HCT116 (cell line): ENCODE results near the gene HBE1. TPM values are rescaled to one million over a fixed set of nuclear protein-coding genes. Genes with fewer than 3 reads are reported as not detected.

Experiments
- ATAC-seq: fragments of 200-7000 bp; cut with Tn5 transposase; 2 replicates; pipeline ENCODE4 v1.9.1; 2020; ENCODE audit warnings: mild to moderate bottlenecking, moderate library complexity
- BruUV-seq: library from RNA; stranded (reverse); fragments of 400-500 nt; replicated peaks from 2 replicates; lab custom pipeline; 2021; lab: Mats Ljungman, UMichigan
- CTCF ChIA-PET: fragments of 300-600 bp; sonication (Branson Sonifier 250); formaldehyde crosslinking; loops from one replicate; lab custom pipeline; 2021; ENCODE audit warnings: antibody characterized with exemption; lab: Charles Lee
- POLR2A ChIA-PET: fragments of 300-600, 350-600 bp; sonication (Branson Sonifier 250); formaldehyde crosslinking; loops from one replicate; lab custom pipeline; 2021; ENCODE audit warnings: antibody characterized with exemption; lab: Charles Lee
- RAD21 ChIA-PET, 2 experiments: fragments of 300-600 bp; sonication (Branson Sonifier 250); formaldehyde crosslinking; loops; one replicate each; lab custom pipeline; 2023; ENCODE audit warnings: low total read pairs in 2 of 2; ENCODE audit not compliant: uncharacterized antibody in 2 of 2, unreplicated experiment in 2 of 2, low non-redundant PET in 1 of 2; lab: Charles Lee
- DNase-seq: peaks from one replicate; pipeline ENCODE4 v3.0.0-alpha.2; 2010; ENCODE audit warnings: low read depth, low spot score
- H2AFZ ChIP-seq: fragments of 200-600 bp; shearing (Covaris generic), sonication (generic); 2 replicates; pipeline ENCODE4 v1.6.1; 2017; ENCODE audit warnings: low read depth, mixed run types, mixed read lengths, antibody characterized with exemption, low read length; ENCODE audit not compliant: poor library complexity, severe bottlenecking
- H3K27ac ChIP-seq: 2 replicates; pipeline ENCODE4 v1.5.1; 2012; ENCODE audit warnings: low read depth, low read length
- H3K27me3 ChIP-seq: fragments of 200-600 bp; sonication (generic); 2 replicates; pipeline ENCODE4 v1.6.1; 2016; ENCODE audit warnings: mixed run types, low read length, mixed read lengths; ENCODE audit not compliant: insufficient read depth
- H3K36me3 ChIP-seq, 2 experiments: fragments of 200-500 bp in 1 of 2; fragments of 200-600 bp in 1 of 2; sonication (Bioruptor generic) in 1 of 2; sonication (generic) in 1 of 2; 2 replicates each; pipeline versions ENCODE4 v1.5.1 to v1.6.1; 2014 to 2016; ENCODE audit warnings: low read length in 2 of 2, inconsistent platforms in 1 of 2, mixed read lengths in 1 of 2, mixed run types in 1 of 2; ENCODE audit not compliant: insufficient read depth in 2 of 2, control insufficient read depth in 1 of 2
- H3K4me1 ChIP-seq, 2 experiments: fragments of 200-600 bp in 1 of 2; sonication (generic) in 1 of 2; 2 replicates each; pipeline versions ENCODE4 v1.5.1 to v1.6.1; 2012 to 2017; ENCODE audit warnings: low read length in 2 of 2, inconsistent platforms in 1 of 2, mild to moderate bottlenecking in 1 of 2, mixed read lengths in 1 of 2, mixed run types in 1 of 2, moderate library complexity in 1 of 2; ENCODE audit not compliant: insufficient read depth in 2 of 2, control insufficient read depth in 1 of 2
- H3K4me2 ChIP-seq: fragments of 200-600 bp; sonication (generic); 2 replicates; pipeline ENCODE4 v1.6.1; 2017; ENCODE audit warnings: mixed run types, low read length, mixed read lengths
- H3K4me3 ChIP-seq, 2 experiments: fragments of 200-600 bp in 1 of 2; sonication (generic) in 1 of 2; replicated peaks in 1 of 2; 2 replicates each; pipeline ENCODE4 v1.5.1; 2011 to 2016; ENCODE audit warnings: low read length in 2 of 2, control low read depth in 1 of 2, low read depth in 1 of 2, mild to moderate bottlenecking in 1 of 2, mixed read lengths in 1 of 2, mixed run types in 1 of 2
- H3K79me2 ChIP-seq: fragments of 200-600 bp; sonication (generic); 2 replicates; pipeline ENCODE4 v1.6.1; 2017; ENCODE audit warnings: mild to moderate bottlenecking, mixed run types, low read length, moderate library complexity, mixed read lengths; ENCODE audit not compliant: insufficient read depth
- H3K9ac ChIP-seq: fragments of 200-600 bp; sonication (generic); 2 replicates; pipeline ENCODE4 v1.6.1; 2016; ENCODE audit warnings: low read length, mixed read lengths
- H3K9me2 ChIP-seq: fragments of 200-600 bp; sonication (generic), shearing (Covaris generic); 2 replicates; pipeline ENCODE4 v1.6.1; 2017; ENCODE audit warnings: mixed run types, mild to moderate bottlenecking, moderate library complexity; ENCODE audit not compliant: insufficient read depth
- H3K9me3 ChIP-seq, 2 experiments: fragments of 200-500 bp in 1 of 2; fragments of 200-600 bp in 1 of 2; sonication (Bioruptor generic) in 1 of 2; sonication (generic) in 1 of 2; 2 replicates each; pipeline ENCODE4 v1.6.1; 2014 to 2017; ENCODE audit warnings: low read length in 2 of 2, mixed read lengths in 2 of 2, inconsistent platforms in 1 of 2, low read depth in 1 of 2, mild to moderate bottlenecking in 1 of 2, mixed run types in 1 of 2, moderate library complexity in 1 of 2; ENCODE audit not compliant: control insufficient read depth in 1 of 2, insufficient read depth in 1 of 2
- H4K20me1 ChIP-seq: fragments of 200-600 bp; sonication (generic), shearing (Covaris generic); 2 replicates; pipeline ENCODE4 v1.6.1; 2017; ENCODE audit warnings: mixed run types, mild to moderate bottlenecking, moderate library complexity; ENCODE audit not compliant: insufficient read depth
- CEBPB ChIP-seq: IDR thresholded peaks from 2 replicates; pipeline ENCODE4 v1.6.1; 2012; ENCODE audit warnings: low read depth
- CTCF ChIP-seq, 3 experiments: fragments of 200-600 bp in 1 of 3; sonication (generic) in 1 of 3; IDR thresholded peaks in 2 of 3; conservative IDR thresholded peaks in 1 of 3; 2 replicates each; pipeline ENCODE4 v1.5.1; 2012 to 2017; ENCODE audit warnings: low read depth in 2 of 3, low read length in 2 of 3, antibody characterized with exemption in 1 of 3, borderline replicate concordance in 1 of 3, control low read depth in 1 of 3, mild to moderate bottlenecking in 1 of 3, mixed read lengths in 1 of 3, mixed run types in 1 of 3, moderate library complexity in 1 of 3; ENCODE audit not compliant: insufficient read depth in 1 of 3
- EGR1 ChIP-seq: IDR thresholded peaks from 2 replicates; pipeline ENCODE4 v1.6.1; 2012; ENCODE audit warnings: low read depth
- JUND ChIP-seq: IDR thresholded peaks from 2 replicates; pipeline ENCODE4 v1.6.1; 2012
- POLR2A ChIP-seq: IDR thresholded peaks from 2 replicates; pipeline ENCODE4 v1.7.0; 2011; ENCODE audit warnings: borderline replicate concordance; ENCODE audit not compliant: insufficient read depth, insufficient read length; ENCODE audit errors: extremely low read depth
- SIN3A ChIP-seq: IDR thresholded peaks from 2 replicates; pipeline ENCODE4 v1.6.1; 2012; ENCODE audit warnings: low read depth
- SP1 ChIP-seq: IDR thresholded peaks from 2 replicates; pipeline ENCODE4 v1.6.1; 2012; ENCODE audit warnings: low read depth
- SRF ChIP-seq: IDR thresholded peaks from 2 replicates; pipeline ENCODE4 v1.6.1; 2012; ENCODE audit warnings: low read depth
- TCF7L2 ChIP-seq: IDR thresholded peaks from 2 replicates; pipeline ENCODE4 v1.7.0; 2011; ENCODE audit warnings: borderline replicate concordance, inconsistent platforms; ENCODE audit not compliant: insufficient read depth, insufficient read length; ENCODE audit errors: extremely low read depth
- YY1 ChIP-seq: IDR thresholded peaks from 2 replicates; pipeline ENCODE4 v1.6.1; 2011; ENCODE audit warnings: low read length, low read depth, moderate library complexity, mild to moderate bottlenecking; ENCODE audit not compliant: insufficient replicate concordance; ENCODE audit errors: extremely low read depth
- intact Hi-C: fragments of 100-400 bp; cut with micrococcal nuclease; formaldehyde crosslinking; loops from 2 replicates; pipeline ENCODE4 v1.10.0; 2022
- total RNA-seq: library from RNA; stranded (reverse); gene quantifications from one replicate; pipeline ENCODE4 v1.2.1, GENCODE V29; 2021; ENCODE audit not compliant: unreplicated experiment
- TF ChIP-seq, protein P1 (sequence below): IDR thresholded peaks from 2 replicates; pipeline ENCODE4 v1.6.1; 2012; ENCODE audit warnings: low read depth
- TF ChIP-seq, protein P2 (sequence below): IDR thresholded peaks from 2 replicates; pipeline ENCODE4 v1.6.1; 2011; ENCODE audit warnings: mild to moderate bottlenecking, low read length, moderate library complexity; ENCODE audit not compliant: insufficient replicate concordance; ENCODE audit errors: extremely low read depth
- TF ChIP-seq, protein P3 (sequence below): IDR thresholded peaks from 2 replicates; pipeline ENCODE4 v1.6.1; 2012

Gene HBE1
- total RNA-seq, 1 experiment from 2014 or later, result 212 TPM

DNA sequence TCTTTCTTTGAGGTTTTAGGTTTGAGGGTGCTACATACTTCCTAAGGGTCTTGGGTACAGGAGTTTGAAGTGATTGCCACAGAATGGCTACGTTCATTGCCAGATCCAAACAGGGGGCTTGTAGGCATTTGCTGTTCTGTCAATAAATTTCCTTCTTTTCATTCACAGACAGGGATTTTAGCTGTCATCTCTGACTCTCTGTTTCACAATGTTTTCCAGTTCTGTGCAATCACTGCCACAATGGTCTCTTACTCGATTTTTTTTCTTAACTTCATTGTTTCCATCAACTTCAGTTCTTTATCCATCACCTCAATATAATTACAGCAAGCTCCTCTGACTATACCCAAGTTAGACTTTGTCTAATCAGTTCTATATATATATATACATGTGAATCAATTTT lies 29.3 kb downstream of the HBE1 start (continued):
- TF ChIP-seq, protein P1, sequence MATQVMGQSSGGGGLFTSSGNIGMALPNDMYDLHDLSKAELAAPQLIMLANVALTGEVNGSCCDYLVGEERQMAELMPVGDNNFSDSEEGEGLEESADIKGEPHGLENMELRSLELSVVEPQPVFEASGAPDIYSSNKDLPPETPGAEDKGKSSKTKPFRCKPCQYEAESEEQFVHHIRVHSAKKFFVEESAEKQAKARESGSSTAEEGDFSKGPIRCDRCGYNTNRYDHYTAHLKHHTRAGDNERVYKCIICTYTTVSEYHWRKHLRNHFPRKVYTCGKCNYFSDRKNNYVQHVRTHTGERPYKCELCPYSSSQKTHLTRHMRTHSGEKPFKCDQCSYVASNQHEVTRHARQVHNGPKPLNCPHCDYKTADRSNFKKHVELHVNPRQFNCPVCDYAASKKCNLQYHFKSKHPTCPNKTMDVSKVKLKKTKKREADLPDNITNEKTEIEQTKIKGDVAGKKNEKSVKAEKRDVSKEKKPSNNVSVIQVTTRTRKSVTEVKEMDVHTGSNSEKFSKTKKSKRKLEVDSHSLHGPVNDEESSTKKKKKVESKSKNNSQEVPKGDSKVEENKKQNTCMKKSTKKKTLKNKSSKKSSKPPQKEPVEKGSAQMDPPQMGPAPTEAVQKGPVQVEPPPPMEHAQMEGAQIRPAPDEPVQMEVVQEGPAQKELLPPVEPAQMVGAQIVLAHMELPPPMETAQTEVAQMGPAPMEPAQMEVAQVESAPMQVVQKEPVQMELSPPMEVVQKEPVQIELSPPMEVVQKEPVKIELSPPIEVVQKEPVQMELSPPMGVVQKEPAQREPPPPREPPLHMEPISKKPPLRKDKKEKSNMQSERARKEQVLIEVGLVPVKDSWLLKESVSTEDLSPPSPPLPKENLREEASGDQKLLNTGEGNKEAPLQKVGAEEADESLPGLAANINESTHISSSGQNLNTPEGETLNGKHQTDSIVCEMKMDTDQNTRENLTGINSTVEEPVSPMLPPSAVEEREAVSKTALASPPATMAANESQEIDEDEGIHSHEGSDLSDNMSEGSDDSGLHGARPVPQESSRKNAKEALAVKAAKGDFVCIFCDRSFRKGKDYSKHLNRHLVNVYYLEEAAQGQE, result no peak
- TF ChIP-seq SIN3A, result no peak
- no peak for TF ChIP-seq CEBPB
- TF ChIP-seq, protein P2, sequence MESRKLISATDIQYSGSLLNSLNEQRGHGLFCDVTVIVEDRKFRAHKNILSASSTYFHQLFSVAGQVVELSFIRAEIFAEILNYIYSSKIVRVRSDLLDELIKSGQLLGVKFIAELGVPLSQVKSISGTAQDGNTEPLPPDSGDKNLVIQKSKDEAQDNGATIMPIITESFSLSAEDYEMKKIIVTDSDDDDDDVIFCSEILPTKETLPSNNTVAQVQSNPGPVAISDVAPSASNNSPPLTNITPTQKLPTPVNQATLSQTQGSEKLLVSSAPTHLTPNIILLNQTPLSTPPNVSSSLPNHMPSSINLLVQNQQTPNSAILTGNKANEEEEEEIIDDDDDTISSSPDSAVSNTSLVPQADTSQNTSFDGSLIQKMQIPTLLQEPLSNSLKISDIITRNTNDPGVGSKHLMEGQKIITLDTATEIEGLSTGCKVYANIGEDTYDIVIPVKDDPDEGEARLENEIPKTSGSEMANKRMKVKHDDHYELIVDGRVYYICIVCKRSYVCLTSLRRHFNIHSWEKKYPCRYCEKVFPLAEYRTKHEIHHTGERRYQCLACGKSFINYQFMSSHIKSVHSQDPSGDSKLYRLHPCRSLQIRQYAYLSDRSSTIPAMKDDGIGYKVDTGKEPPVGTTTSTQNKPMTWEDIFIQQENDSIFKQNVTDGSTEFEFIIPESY, result no peak
- no peak for TF ChIP-seq SRF
- TF ChIP-seq JUND, result no peak
- no peak for TF ChIP-seq TCF7L2
- no peak for TF ChIP-seq EGR1
- TF ChIP-seq, all 23 proteins: peak for 0

GRCh38 chr11:5240056-5240455 lies 29.7 kb downstream of the HBE1 start:
- DNase-seq (no peak), ATAC-seq (no peak)
- Histone ChIP-seq H3K79me2 (no peaks in the 10 kb centered on the region), H3K9me2 (no peaks in the 10 kb centered on the region), H3K9me3 (no peaks in the 10 kb centered on the region), H3K27me3 (peaks cover 72% of the 10 kb centered on the region), H4K20me1 (no peaks in the 10 kb centered on the region), H3K4me3 (no peak overlapping the region), H3K4me2 (no peak overlapping the region), H3K9ac (no peak overlapping the region), H3K36me3 (no peaks in the 10 kb centered on the region), H3K27ac (no peak overlapping the region), H3K4me1 (no peaks in the 10 kb centered on the region), H2AFZ (no peak overlapping the region)
- no TSS peak for BruUV-seq
- intact Hi-C loops, result no loop called here
- POLR2A ChIA-PET, result no interaction called here
- RAD21 ChIA-PET, result no interaction called here
- CTCF ChIA-PET, result no interaction called here
- TF ChIP-seq SIN3A (no peak), POLR2A (no peak), SP1 (no peak), CEBPB (no peak), YY1 (no peak), CTCF (IDR thresholded peaks at IDR 0.05 in 2 of 3, conservative IDR thresholded peaks at IDR 0.05 in 1 of 3; ENCODE audit: borderline replicate concordance in 1 of 3, insufficient read depth in 1 of 3, low read depth in 2 of 3, low read length in 2 of 3) (no peak)
- TF ChIP-seq, protein P1, result no peak
- TF ChIP-seq, protein P3, sequence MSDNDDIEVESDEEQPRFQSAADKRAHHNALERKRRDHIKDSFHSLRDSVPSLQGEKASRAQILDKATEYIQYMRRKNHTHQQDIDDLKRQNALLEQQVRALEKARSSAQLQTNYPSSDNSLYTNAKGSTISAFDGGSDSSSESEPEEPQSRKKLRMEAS, result no peak
